Thyroid gland (tissue), 4 donors: ENCODE data around the gene RSPRY1. TPM values are rescaled to one million over a fixed set of nuclear protein-coding genes. Genes with fewer than 3 reads are reported as not detected.

Experiments
- DNase-seq, 2 donors: peaks; one replicate each; pipeline ENCODE4 v3.0.0-alpha.2; 2019
- H3K27ac ChIP-seq, 3 donors: fragments of 200-600 bp; sonication (generic); 1 replicate in 2 of 3; 2 replicates in 1 of 3; pipeline ENCODE4 v1.5.1; 2016 to 2019; ENCODE audit warnings: mild to moderate bottlenecking in 1 of 3, moderate library complexity in 1 of 3
- H3K27me3 ChIP-seq: fragments of 200-600 bp; sonication (generic); one replicate; pipeline ENCODE4 v1.5.1; 2019
- H3K36me3 ChIP-seq, 2 donors: fragments of 200-600 bp; sonication (generic); one replicate each; pipeline ENCODE4 v1.5.1; 2016 to 2019
- H3K4me1 ChIP-seq, 2 donors: fragments of 200-600 bp; sonication (generic); one replicate each; pipeline ENCODE4 v1.5.1; 2017 to 2019
- H3K4me3 ChIP-seq, 3 donors: fragments of 200-600 bp; sonication (generic); replicated peaks in 1 of 3; 1 replicate in 2 of 3; 2 replicates in 1 of 3; pipeline ENCODE4 v1.5.1; 2016; ENCODE audit warnings: mild to moderate bottlenecking in 1 of 3
- H3K9me3 ChIP-seq: fragments of 200-600 bp; sonication (generic); one replicate; pipeline ENCODE4 v1.5.1; 2017
- CTCF ChIP-seq, 6 experiments: fragments of 200-600 bp in 3 of 6; fragments of 450-650 bp in 3 of 6; sonication (generic) in 3 of 6; IDR thresholded peaks; one replicate each; pipeline ENCODE4 v1.5.1; 2016 to 2019; ENCODE audit warnings: antibody characterized with exemption in 6 of 6, mild to moderate bottlenecking in 2 of 6, inconsistent platforms in 1 of 6, moderate library complexity in 1 of 6
- POLR2A ChIP-seq, 2 donors: fragments of 450-650 bp; IDR thresholded peaks; one replicate each; pipeline ENCODE4 v1.6.1; 2017; ENCODE audit warnings: antibody characterized with exemption in 2 of 2, mild to moderate bottlenecking in 2 of 2, moderate library complexity in 1 of 2
- WGBS, 2 donors: methylation state at CpG; one replicate each; pipeline ENCODE4 v1.1.5; 2017; 5-methylcytosine and 5-hydroxymethylcytosine counted together
- intact Hi-C: fragments of 100-400 bp; cut with DNase I; formaldehyde crosslinking; loops from one replicate; pipeline ENCODE4 v1.15.1; 2023
- total RNA-seq, 4 donors: library from RNA; depleted of rRNA; stranded (reverse); fragments of >200 nt; gene quantifications; one replicate each; pipeline ENCODE4 v1.2.3, GENCODE V29; 2016

Gene RSPRY1
- 10 to 100 TPM; 42.6 to 59.2 (median 53.9) TPM for total RNA-seq

- peak; percentile 98 to 99 for DNase-seq
- peaks cover 15 to 25% of the 10 kb centered on the region in 2 donors for H3K4me1 ChIP-seq
- H3K36me3 ChIP-seq, result no peaks in the 10 kb centered on the region
- peak within 1 kb of the TSS; percentile 81 to 98 (median 95) for H3K4me3 ChIP-seq
- intact Hi-C loops, result loop anchor here (10.0 kb wide), 1 partner anchor 59 kb away; the partner anchor contains the start of gene ARL2BP
- no peaks in the 10 kb centered on the region for H3K27me3 ChIP-seq
- WGBS, 2 donors, result 0 to 1% methylated on average over 50 to 54 of the region's 64 CpGs
- no peaks in the 10 kb centered on the region for H3K9me3 ChIP-seq
- H3K27ac ChIP-seq, result peak within 1 kb of the TSS; percentile 85 to 91 (median 89)
- TF ChIP-seq POLR2A (IDR thresholded peaks at IDR 0.05) (peak; percentile 39 to 94), CTCF (IDR thresholded peaks at IDR 0.05) (peak in 1 of 6 experiments; percentile 29)
Observed at GRCh38 chr16:57185945-57186871, at the start of gene RSPRY1, which contains the start of gene PSME3IP1. RSPRY1 (plus strand) TSS chr16:57186329; CDS start chr16:57204659, 18,330 bp downstream. PSME3IP1 (minus strand) TSS chr16:57186039; CDS start chr16:57173854, 12,185 bp downstream.

- WGBS, 2 donors, result 84 to 93% methylated on average over 13 to 14 of the region's 14 CpGs
- DNase-seq, result no peak
- Histone ChIP-seq H3K36me3 (no peaks in the 10 kb centered on the region), H3K4me1 (peaks cover 0 to 5% of the 10 kb centered on the region in 2 donors), H3K27me3 (no peaks in the 10 kb centered on the region), H3K9me3 (no peaks in the 10 kb centered on the region), H3K27ac (no peak overlapping the region), H3K4me3 (no peak overlapping the region)
- TF ChIP-seq POLR2A (IDR thresholded peaks at IDR 0.05) (no peak), CTCF (IDR thresholded peaks at IDR 0.05) (no peak)
- intact Hi-C loops, result no loop called here
Observed at GRCh38 chr16:57137043-57137442, 49.1 kb upstream of the RSPRY1 start.

- no peaks in the 10 kb centered on the region for H3K9me3 ChIP-seq
- no peak for DNase-seq
- H3K4me3 ChIP-seq, result no peak overlapping the region
- no peaks in the 10 kb centered on the region for H3K36me3 ChIP-seq
- H3K27me3 ChIP-seq, result no peaks in the 10 kb centered on the region
- H3K4me1 ChIP-seq, result peaks cover 0 to 7% of the 10 kb centered on the region in 2 donors
- WGBS, 2 donors, result 73 to 85% methylated on average over 9 to 10 of the region's 10 CpGs
- no peak overlapping the region for H3K27ac ChIP-seq
- intact Hi-C loops, result no loop called here
- no peak for TF ChIP-seq POLR2A (IDR thresholded peaks at IDR 0.05)
- no peak for TF ChIP-seq CTCF (IDR thresholded peaks at IDR 0.05)
Observed at GRCh38 chr16:57137566-57138273, 48.4 kb upstream of the RSPRY1 start.

GRCh38 chr16:57138281-57138935 is 47.7 kb upstream of the RSPRY1 start:
- Histone ChIP-seq H3K36me3 (no peaks in the 10 kb centered on the region), H3K27ac (no peak overlapping the region), H3K9me3 (no peaks in the 10 kb centered on the region), H3K4me3 (no peak overlapping the region), H3K27me3 (no peaks in the 10 kb centered on the region), H3K4me1 (peaks cover 0 to 11% of the 10 kb centered on the region in 2 donors)
- intact Hi-C loops, result no loop called here
- DNase-seq, result no peak
- WGBS, 2 donors, result 76 to 81% methylated on average over 10 of the region's 10 CpGs
- TF ChIP-seq POLR2A (IDR thresholded peaks at IDR 0.05) (no peak), CTCF (IDR thresholded peaks at IDR 0.05) (no peak)
